ENCODE data around the gene NPAS4. TPM values are rescaled to one million over a fixed set of nuclear protein-coding genes. Genes with fewer than 3 reads are reported as not detected.

Gene NPAS4
- total and polyA plus RNA-seq, 5 donors from 2014 or later: not detected

DNA sequence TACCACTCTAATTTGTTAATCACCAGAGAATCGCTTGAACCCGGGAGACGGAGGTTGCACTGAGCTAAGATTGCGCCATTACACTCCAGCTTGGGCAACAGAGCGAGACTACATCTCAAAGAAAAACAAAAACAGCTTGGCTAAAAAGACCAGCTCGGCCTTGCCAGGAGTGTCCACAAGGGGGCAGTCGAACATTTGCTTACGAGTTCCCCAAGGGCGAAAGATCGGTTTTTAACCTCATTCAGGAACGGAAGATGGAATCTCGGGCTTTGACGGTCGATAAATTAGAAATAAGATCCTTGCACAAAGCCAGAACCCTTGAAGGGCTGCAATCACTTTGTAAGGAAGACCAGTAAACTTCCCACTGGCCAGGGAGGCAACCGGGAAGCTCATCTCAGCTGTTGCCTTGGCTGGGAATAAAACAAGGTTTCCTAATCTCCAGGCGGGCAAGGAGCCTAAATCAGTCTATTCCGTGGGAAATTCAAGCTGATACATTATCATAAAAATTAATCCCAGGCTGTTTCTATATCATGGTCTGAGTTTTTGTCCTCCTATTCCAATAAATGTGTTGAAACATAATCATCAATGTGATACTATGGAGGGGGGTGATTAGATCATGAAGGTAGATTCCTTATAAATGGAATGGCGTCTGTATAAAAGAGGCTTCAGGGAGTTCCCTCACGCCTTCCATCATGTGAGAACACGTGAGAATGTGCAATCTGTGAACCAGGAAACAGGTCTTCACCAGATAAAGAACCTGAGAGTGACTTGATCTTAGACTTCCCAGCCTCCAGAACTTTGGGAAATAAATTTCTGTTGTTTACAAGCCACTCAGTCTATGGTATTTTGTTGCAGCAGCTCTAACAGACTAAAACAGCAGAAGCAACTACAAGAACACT is 34.4 kb upstream of the NPAS4 start:
- Mint-ChIP-seq H3K36me3 (no peaks in the 10 kb centered on the region), H3K4me1 (peaks cover 6 to 11% (median 7%) of the 10 kb centered on the region in 4 donors), H3K27ac (peak overlapping the region in 1 of 3 donors; percentile 10), H3K4me3 (peak overlapping the region in 2 of 4 donors; percentile 7 to 24), H3K9me3 (no peaks in the 10 kb centered on the region), H3K27me3 (peaks cover 10% of the 10 kb centered on the region)
- Histone ChIP-seq H3K9me3 (ENCODE audit: control insufficient read depth in 2 of 2, low read length in 2 of 2) (no peaks in the 10 kb centered on the region), H3K4me3 (ENCODE audit: low read depth, low read length) (peak overlapping the region; percentile 31), H3K27me3 (ENCODE audit: control insufficient read depth, insufficient read depth, low read length) (no peaks in the 10 kb centered on the region), H3K36me3 (ENCODE audit: control insufficient read depth, insufficient read depth, low read length) (no peaks in the 10 kb centered on the region), H3K4me1 (ENCODE audit: control insufficient read depth, insufficient read depth, low read length, poor library complexity, severe bottlenecking) (peaks cover 5% of the 10 kb centered on the region), H3K27ac (ENCODE audit: insufficient read depth, low read length, poor library complexity, severe bottlenecking) (no peak overlapping the region)
- DNase-seq (peak; percentile 66 to 81 (median 77)), ATAC-seq (ENCODE audit: low read depth in 2 of 2) (peak; percentile 50 to 74)

DNA sequence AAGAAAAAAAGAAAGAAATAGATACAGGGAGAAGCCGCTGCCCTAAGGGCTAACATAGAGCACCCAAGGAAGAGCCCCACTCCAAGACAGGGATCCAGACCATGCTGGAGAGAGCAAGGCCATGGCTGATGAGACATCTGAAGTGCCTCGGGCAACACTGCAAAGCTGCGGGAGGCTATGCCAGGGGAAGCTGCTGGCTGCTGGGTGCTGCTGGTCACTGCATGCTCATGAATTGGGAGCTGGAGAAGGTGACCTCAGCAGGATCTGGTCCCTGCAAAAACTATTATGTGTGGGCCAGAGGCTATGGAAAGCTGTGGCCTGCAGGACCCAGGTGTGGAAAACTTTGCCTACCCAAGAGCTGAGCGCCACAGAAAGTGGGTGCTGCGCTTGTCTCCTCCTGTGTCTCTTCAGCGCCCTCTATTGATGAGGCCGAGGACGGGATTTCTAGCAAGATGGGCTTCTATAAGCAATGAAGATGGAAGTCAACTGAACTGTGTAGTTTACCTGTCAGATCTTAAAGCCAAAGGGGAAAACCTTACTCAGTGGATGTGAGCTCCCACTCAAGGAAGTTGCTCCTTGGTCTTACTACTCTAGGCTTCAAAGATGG is 32.0 kb upstream of the NPAS4 start:
- no peaks in the 10 kb centered on the region for H3K36me3 Mint-ChIP-seq
- Histone ChIP-seq H3K9me3 (ENCODE audit: control insufficient read depth in 2 of 2, low read length in 2 of 2) (no peaks in the 10 kb centered on the region), H3K36me3 (ENCODE audit: control insufficient read depth, insufficient read depth, low read length) (no peaks in the 10 kb centered on the region), H3K27me3 (ENCODE audit: control insufficient read depth, insufficient read depth, low read length) (no peaks in the 10 kb centered on the region), H3K4me3 (ENCODE audit: low read depth, low read length) (no peak overlapping the region), H3K4me1 (ENCODE audit: control insufficient read depth, insufficient read depth, low read length, poor library complexity, severe bottlenecking) (peaks cover 5% of the 10 kb centered on the region), H3K27ac (ENCODE audit: insufficient read depth, low read length, poor library complexity, severe bottlenecking) (no peak overlapping the region)
- no peak overlapping the region for H3K27ac Mint-ChIP-seq
- ATAC-seq (ENCODE audit: low read depth in 2 of 2): peak; percentile 57 to 64
- no peak overlapping the region for H3K4me3 Mint-ChIP-seq
- peaks cover 12% of the 10 kb centered on the region for H3K27me3 Mint-ChIP-seq
- no peaks in the 10 kb centered on the region for H3K9me3 Mint-ChIP-seq
- peaks cover 6 to 11% (median 7%) of the 10 kb centered on the region in 4 donors for H3K4me1 Mint-ChIP-seq
- peak; percentile 46 to 87 (median 69) for DNase-seq

DNA sequence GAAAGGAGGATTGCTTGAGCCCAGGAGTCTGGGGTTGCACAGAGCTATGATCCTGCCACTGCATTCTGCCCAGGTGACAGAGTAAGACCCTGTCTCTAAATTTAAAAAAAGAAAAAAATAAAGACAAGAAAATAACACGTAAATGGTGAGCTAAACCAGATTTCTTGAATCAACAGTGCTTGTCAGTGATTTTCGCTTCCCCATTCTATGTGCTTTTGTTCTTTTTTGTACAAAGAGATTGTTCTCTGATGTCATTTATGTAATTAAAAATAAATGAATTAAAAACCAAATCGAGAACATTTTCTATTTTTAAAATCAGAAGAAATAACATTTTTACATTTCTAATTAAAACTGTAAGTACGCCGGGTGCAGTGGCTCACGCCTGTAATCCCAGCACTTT is 29.5 kb upstream of the NPAS4 start:
- ATAC-seq (ENCODE audit: low read depth in 2 of 2): no peak
- no peak for DNase-seq
- Mint-ChIP-seq H3K27ac (no peak overlapping the region), H3K4me1 (peaks cover 2 to 7% (median 3%) of the 10 kb centered on the region in 4 donors), H3K27me3 (peaks cover 16% of the 10 kb centered on the region), H3K36me3 (no peaks in the 10 kb centered on the region), H3K9me3 (no peaks in the 10 kb centered on the region), H3K4me3 (no peak overlapping the region)
- Histone ChIP-seq H3K27ac (ENCODE audit: insufficient read depth, low read length, poor library complexity, severe bottlenecking) (no peak overlapping the region), H3K4me1 (ENCODE audit: control insufficient read depth, insufficient read depth, low read length, poor library complexity, severe bottlenecking) (peaks cover 1% of the 10 kb centered on the region), H3K27me3 (ENCODE audit: control insufficient read depth, insufficient read depth, low read length) (peaks cover 3% of the 10 kb centered on the region), H3K36me3 (ENCODE audit: control insufficient read depth, insufficient read depth, low read length) (no peaks in the 10 kb centered on the region), H3K4me3 (ENCODE audit: low read depth, low read length) (no peak overlapping the region), H3K9me3 (ENCODE audit: control insufficient read depth in 2 of 2, low read length in 2 of 2) (no peaks in the 10 kb centered on the region)

DNA sequence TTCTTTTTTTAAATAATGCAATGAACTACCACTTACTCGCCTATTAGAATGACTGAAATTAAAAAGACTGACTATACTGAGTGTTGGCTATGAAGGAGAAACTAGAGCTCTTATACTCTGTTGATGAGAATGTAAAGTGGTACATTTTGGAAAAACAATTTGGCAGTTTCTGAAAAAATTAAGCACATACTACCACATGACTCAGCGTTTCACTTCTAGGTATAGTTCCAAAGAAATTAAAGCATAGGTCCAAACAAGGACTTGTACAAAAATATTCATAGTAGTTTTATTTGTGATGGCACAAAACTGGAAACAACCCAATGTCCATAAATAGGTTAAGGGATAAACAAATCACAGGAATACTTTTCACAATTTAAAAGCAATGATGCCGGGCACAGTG is 26.9 kb upstream of the NPAS4 start:
- Mint-ChIP-seq H3K9me3 (no peaks in the 10 kb centered on the region), H3K4me3 (no peak overlapping the region), H3K36me3 (no peaks in the 10 kb centered on the region), H3K27ac (no peak overlapping the region), H3K4me1 (peaks cover 0 to 4% (median 0%) of the 10 kb centered on the region in 4 donors), H3K27me3 (peaks cover 11% of the 10 kb centered on the region)
- no peak for DNase-seq
- peaks cover 3% of the 10 kb centered on the region for H3K27me3 ChIP-seq (ENCODE audit: control insufficient read depth, insufficient read depth, low read length)
- no peaks in the 10 kb centered on the region for H3K36me3 ChIP-seq (ENCODE audit: control insufficient read depth, insufficient read depth, low read length)
- H3K27ac ChIP-seq (ENCODE audit: insufficient read depth, low read length, poor library complexity, severe bottlenecking): no peak overlapping the region
- no peaks in the 10 kb centered on the region for H3K4me1 ChIP-seq (ENCODE audit: control insufficient read depth, insufficient read depth, low read length, poor library complexity, severe bottlenecking)
- no peaks in the 10 kb centered on the region for H3K9me3 ChIP-seq (ENCODE audit: control insufficient read depth in 2 of 2, low read length in 2 of 2)
- H3K4me3 ChIP-seq (ENCODE audit: low read depth, low read length): no peak overlapping the region
- ATAC-seq (ENCODE audit: low read depth in 2 of 2): no peak

DNA sequence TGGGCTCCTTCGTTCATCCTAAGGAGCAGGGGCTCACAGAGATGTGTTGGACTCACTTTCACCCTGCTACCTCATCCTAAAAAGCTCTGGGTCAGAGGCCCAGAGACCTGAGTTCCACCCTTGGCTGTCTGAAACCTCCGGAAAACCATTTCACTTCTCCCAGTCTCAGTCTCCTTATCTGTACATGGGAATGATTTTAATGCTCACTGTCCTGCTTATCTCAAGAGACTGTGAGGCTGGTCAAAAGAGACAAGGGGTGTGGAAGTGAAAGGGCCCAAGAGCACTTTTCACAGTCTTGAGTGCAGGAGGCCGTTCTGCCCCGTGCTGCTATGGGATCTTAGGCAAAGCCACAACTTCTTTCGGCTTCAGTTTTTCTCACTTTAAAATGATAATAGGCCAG is 13.2 kb upstream of the NPAS4 start:
- Mint-ChIP-seq H3K4me3 (no peak overlapping the region), H3K9me3 (no peaks in the 10 kb centered on the region), H3K36me3 (no peaks in the 10 kb centered on the region), H3K4me1 (peaks cover 0 to 6% (median 1%) of the 10 kb centered on the region in 4 donors), H3K27ac (no peak overlapping the region), H3K27me3 (peaks cover 19% of the 10 kb centered on the region)
- no peaks in the 10 kb centered on the region for H3K27me3 ChIP-seq (ENCODE audit: control insufficient read depth, insufficient read depth, low read length)
- no peak overlapping the region for H3K27ac ChIP-seq (ENCODE audit: insufficient read depth, low read length, poor library complexity, severe bottlenecking)
- H3K36me3 ChIP-seq (ENCODE audit: control insufficient read depth, insufficient read depth, low read length): no peaks in the 10 kb centered on the region
- H3K9me3 ChIP-seq (ENCODE audit: control insufficient read depth in 2 of 2, low read length in 2 of 2): no peaks in the 10 kb centered on the region
- H3K4me1 ChIP-seq (ENCODE audit: control insufficient read depth, insufficient read depth, low read length, poor library complexity, severe bottlenecking): peaks cover 11% of the 10 kb centered on the region
- no peak overlapping the region for H3K4me3 ChIP-seq (ENCODE audit: low read depth, low read length)
- no peak for DNase-seq
- no peak for ATAC-seq (ENCODE audit: low read depth in 2 of 2)

DNA sequence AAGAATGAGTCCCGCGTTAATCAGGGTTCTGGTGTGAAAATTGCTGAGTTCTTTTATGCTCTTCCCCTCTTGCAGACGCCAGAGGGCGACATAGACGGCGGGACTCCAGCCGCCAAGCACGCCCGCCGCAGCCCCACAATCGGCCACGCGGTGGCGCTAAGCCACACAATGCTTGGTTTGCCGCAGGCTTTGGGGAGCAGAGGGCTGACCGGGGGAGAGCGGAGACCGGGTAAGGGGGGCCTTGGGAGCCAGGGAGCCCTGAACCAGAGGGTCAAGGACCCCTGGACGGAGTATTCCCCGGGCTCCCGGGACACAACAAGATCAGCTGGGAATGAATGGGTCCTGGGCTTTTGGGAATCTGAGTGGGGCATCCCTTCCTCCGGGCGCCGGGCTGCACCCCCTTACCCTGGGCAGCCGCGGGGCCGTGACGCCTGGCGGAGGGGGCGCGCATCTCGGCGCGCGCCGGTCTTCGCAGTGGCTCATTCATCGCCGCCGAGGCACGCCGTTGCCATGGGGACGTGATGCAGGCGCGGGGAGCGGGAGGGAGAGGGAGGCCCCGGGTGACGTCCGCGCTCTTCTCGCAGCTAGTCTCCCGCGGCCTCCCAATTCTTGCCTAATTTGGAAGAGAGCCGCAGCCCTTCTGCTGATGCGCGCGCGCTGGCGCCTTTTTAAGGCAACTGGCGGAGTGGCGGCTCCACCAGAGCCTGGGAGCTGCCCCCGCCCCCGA is 12.2 kb upstream of the NPAS4 start:
- no peaks in the 10 kb centered on the region for H3K9me3 ChIP-seq (ENCODE audit: control insufficient read depth in 2 of 2, low read length in 2 of 2)
- peak overlapping the region in 1 of 3 donors; percentile 90 for H3K27ac Mint-ChIP-seq
- no peak overlapping the region for H3K4me3 ChIP-seq (ENCODE audit: low read depth, low read length)
- peaks cover 15% of the 10 kb centered on the region for H3K27me3 Mint-ChIP-seq
- H3K36me3 ChIP-seq (ENCODE audit: control insufficient read depth, insufficient read depth, low read length): no peaks in the 10 kb centered on the region
- H3K4me3 Mint-ChIP-seq: peak overlapping the region; percentile 19 to 88 (median 76)
- no peak overlapping the region for H3K27ac ChIP-seq (ENCODE audit: insufficient read depth, low read length, poor library complexity, severe bottlenecking)
- no peaks in the 10 kb centered on the region for H3K9me3 Mint-ChIP-seq
- no peaks in the 10 kb centered on the region for H3K27me3 ChIP-seq (ENCODE audit: control insufficient read depth, insufficient read depth, low read length)
- peak; percentile 84 to 90 (median 89) for DNase-seq
- peaks cover 11% of the 10 kb centered on the region for H3K4me1 ChIP-seq (ENCODE audit: control insufficient read depth, insufficient read depth, low read length, poor library complexity, severe bottlenecking)
- peak; percentile 83 to 86 for ATAC-seq (ENCODE audit: low read depth in 2 of 2)
- peaks cover 0 to 6% (median 1%) of the 10 kb centered on the region in 4 donors for H3K4me1 Mint-ChIP-seq
- H3K36me3 Mint-ChIP-seq: no peaks in the 10 kb centered on the region

DNA sequence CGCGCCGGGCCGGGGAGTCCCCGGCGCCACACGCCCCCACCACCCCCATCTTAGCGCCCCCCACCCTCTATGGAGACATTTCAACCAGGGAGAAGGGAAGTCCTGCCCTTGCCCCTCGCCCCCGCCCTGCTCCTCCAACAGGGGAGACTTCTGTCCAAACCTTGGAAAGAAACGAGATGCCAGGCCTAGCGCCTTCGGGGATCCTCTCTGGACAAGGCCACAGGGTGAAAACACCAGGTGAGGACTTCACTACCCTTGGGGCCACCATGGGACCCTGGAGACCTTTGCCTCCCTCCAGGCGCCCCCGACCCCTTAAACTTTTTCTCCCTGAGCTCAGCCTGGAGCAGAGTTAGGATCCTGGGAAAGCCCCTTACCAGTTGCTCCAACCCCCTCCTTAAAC is 11.6 kb upstream of the NPAS4 start:
- H3K27ac ChIP-seq (ENCODE audit: insufficient read depth, low read length, poor library complexity, severe bottlenecking): no peak overlapping the region
- peaks cover 0 to 6% (median 1%) of the 10 kb centered on the region in 4 donors for H3K4me1 Mint-ChIP-seq
- H3K27me3 Mint-ChIP-seq: peaks cover 13% of the 10 kb centered on the region
- ATAC-seq (ENCODE audit: low read depth in 2 of 2) (no peak), DNase-seq (no peak)
- H3K36me3 ChIP-seq (ENCODE audit: control insufficient read depth, insufficient read depth, low read length): no peaks in the 10 kb centered on the region
- no peak overlapping the region for H3K4me3 ChIP-seq (ENCODE audit: low read depth, low read length)
- no peak overlapping the region for H3K4me3 Mint-ChIP-seq
- no peaks in the 10 kb centered on the region for H3K36me3 Mint-ChIP-seq
- peaks cover 11% of the 10 kb centered on the region for H3K4me1 ChIP-seq (ENCODE audit: control insufficient read depth, insufficient read depth, low read length, poor library complexity, severe bottlenecking)
- no peaks in the 10 kb centered on the region for H3K9me3 ChIP-seq (ENCODE audit: control insufficient read depth in 2 of 2, low read length in 2 of 2)
- H3K9me3 Mint-ChIP-seq: no peaks in the 10 kb centered on the region
- H3K27me3 ChIP-seq (ENCODE audit: control insufficient read depth, insufficient read depth, low read length): no peaks in the 10 kb centered on the region
- H3K27ac Mint-ChIP-seq: no peak overlapping the region
